PFSK-1 (cell line): ENCODE results near the gene DNAH1.

ENCODE experiments used
- FOXP2 ChIP-seq: optimal IDR thresholded peaks from 2 replicates; pipeline ENCODE3; 2011; ENCODE audit warnings: borderline replicate concordance, control low read depth, inconsistent platforms; ENCODE audit not compliant: insufficient read depth; ENCODE audit errors: extremely low read length, extremely low read depth
- POLR2AphosphoS5 ChIP-seq: IDR thresholded peaks from 2 replicates; pipeline ENCODE4 v1.6.1; 2012; ENCODE audit warnings: low read depth, mild to moderate bottlenecking, control low read depth, low read length, moderate library complexity
- REST ChIP-seq, 2 experiments: IDR thresholded peaks; 2 replicates each; pipeline versions ENCODE4 v1.6.1 to v1.8.0; 2011 to 2012; ENCODE audit warnings: low read depth in 2 of 2, low read length in 2 of 2, control low read depth in 1 of 2, inconsistent platforms in 1 of 2, mild to moderate bottlenecking in 1 of 2, moderate library complexity in 1 of 2; ENCODE audit not compliant: insufficient read depth in 1 of 2
- SIN3A ChIP-seq: IDR thresholded peaks from 2 replicates; pipeline ENCODE4 v1.6.1; 2012; ENCODE audit warnings: mild to moderate bottlenecking, low read length, moderate library complexity, borderline replicate concordance; ENCODE audit not compliant: insufficient read depth
- TAF1 ChIP-seq: IDR thresholded peaks from 2 replicates; pipeline ENCODE4 v1.6.1; 2012; ENCODE audit warnings: low read length, control low read depth, borderline replicate concordance; ENCODE audit not compliant: insufficient read depth

Gene DNAH1

GRCh38 chr3:52444860-52445793, 129.0 kb downstream of the DNAH1 start, which contains the start of gene SEMA3G:
TSS of gene SEMA3G (minus strand) at chr3:52445103. CDS start at chr3:52445027, 76 bp downstream.
- TF ChIP-seq FOXP2 = no peak
- peak; percentile 52; the same call in 1 of the 2 replicates for TF ChIP-seq POLR2AphosphoS5

GRCh38 chr3:52446042-52446441, 129.9 kb downstream of the DNAH1 start:
- no peak for TF ChIP-seq REST (IDR thresholded peaks at IDR 0.05; ENCODE audit: insufficient read depth in 1 of 2, low read depth in 2 of 2, low read length in 2 of 2)
- no peak for TF ChIP-seq FOXP2
- no peak for TF ChIP-seq SIN3A
- no peak for TF ChIP-seq TAF1
- TF ChIP-seq POLR2AphosphoS5 = no peak

- TF ChIP-seq REST (IDR thresholded peaks at IDR 0.05; ENCODE audit: insufficient read depth in 1 of 2, low read depth in 2 of 2, low read length in 2 of 2) (no peak), FOXP2 (no peak), SIN3A (no peak), TAF1 (no peak), POLR2AphosphoS5 (no peak)
These were observed 130.8 kb downstream of the DNAH1 start for GRCh38 chr3:52446631-52447511.

- TF ChIP-seq FOXP2 (no peak), POLR2AphosphoS5 (no peak), SIN3A (no peak), TAF1 (no peak), REST (IDR thresholded peaks at IDR 0.05; ENCODE audit: insufficient read depth in 1 of 2, low read depth in 2 of 2, low read length in 2 of 2) (no peak)
These were observed 131.6 kb downstream of the DNAH1 start for GRCh38 chr3:52447512-52448355.
